Osteoblast (primary cell): ENCODE data around the gene GAL. TPM values are rescaled to one million over a fixed set of nuclear protein-coding genes. Genes with fewer than 3 reads are reported as not detected.
A peak's percentile ranks its signal among the peaks of the same experiment; 100 is the strongest.

ENCODE experiments used
- DNase-seq: peaks from one replicate; pipeline ENCODE4 v3.0.0; 2011; ENCODE audit warnings: low spot score, mixed read lengths; ENCODE audit not compliant: insufficient read length; ENCODE audit errors: missing footprints
- H2AFZ ChIP-seq: 2 replicates; pipeline ENCODE4 v1.6.0; 2011; ENCODE audit warnings: mild to moderate bottlenecking, low read length
- H3K27ac ChIP-seq: 2 replicates; pipeline ENCODE4 v1.5.1; 2011; ENCODE audit warnings: mild to moderate bottlenecking, low read depth, low read length, moderate library complexity
- H3K27me3 ChIP-seq: 2 replicates; pipeline ENCODE4 v1.6.0; 2012; ENCODE audit warnings: mild to moderate bottlenecking, control low read depth, inconsistent platforms, low read length, moderate library complexity; ENCODE audit not compliant: insufficient read depth
- H3K36me3 ChIP-seq: 2 replicates; pipeline ENCODE4 v1.5.1; 2011; ENCODE audit warnings: mild to moderate bottlenecking, low read length, control low read depth, moderate library complexity; ENCODE audit not compliant: insufficient read depth
- H3K4me1 ChIP-seq: 2 replicates; pipeline ENCODE4 v1.5.1; 2011; ENCODE audit warnings: mild to moderate bottlenecking, low read length, control low read depth, moderate library complexity; ENCODE audit not compliant: insufficient read depth
- H3K4me2 ChIP-seq: 2 replicates; pipeline ENCODE4 v1.6.0; 2011; ENCODE audit warnings: mild to moderate bottlenecking, low read length; ENCODE audit not compliant: insufficient read depth
- H3K4me3 ChIP-seq: fragments of 200-600 bp; sonication (generic); 3 replicates; pipeline ENCODE4 v1.5.1; 2012; ENCODE audit warnings: mild to moderate bottlenecking, low read length, inconsistent platforms; ENCODE audit not compliant: insufficient read depth
- H3K79me2 ChIP-seq: 2 replicates; pipeline ENCODE4 v1.6.0; 2012; ENCODE audit warnings: mild to moderate bottlenecking, low read length, control low read depth, inconsistent platforms; ENCODE audit not compliant: insufficient read depth
- H3K9me3 ChIP-seq: 2 replicates; pipeline ENCODE4 v1.5.1; 2011; ENCODE audit warnings: low read depth, low read length, control low read depth
- H4K20me1 ChIP-seq: 2 replicates; pipeline ENCODE4 v1.6.0; 2012; ENCODE audit warnings: mild to moderate bottlenecking, low read length, control low read depth; ENCODE audit not compliant: insufficient read depth
- CTCF ChIP-seq: IDR thresholded peaks from 2 replicates; pipeline ENCODE4 v1.5.1; 2011; ENCODE audit warnings: mild to moderate bottlenecking, low read depth, low read length, moderate library complexity; ENCODE audit errors: extremely low read depth
- total RNA-seq: library from RNA; depleted of rRNA; stranded (reverse); fragments of >200 nt; gene quantifications from 2 replicates; pipeline ENCODE4 v1.2.3, GENCODE V29; 2012

GAL gene
- total RNA-seq, 1 donor, result not detected

GRCh38 chr11:68694431-68695297 lies 10.3 kb downstream of the GAL start:
- Histone ChIP-seq H3K9me3 (peaks cover 3% of the 10 kb centered on the region), H4K20me1 (no peaks in the 10 kb centered on the region), H3K27ac (no peak overlapping the region), H2AFZ (no peak overlapping the region), H3K27me3 (peaks cover 36% of the 10 kb centered on the region), H3K4me3 (no peak overlapping the region), H3K79me2 (no peaks in the 10 kb centered on the region), H3K36me3 (no peaks in the 10 kb centered on the region), H3K4me2 (no peak overlapping the region), H3K4me1 (no peaks in the 10 kb centered on the region)
- DNase-seq, result peak; percentile 32
- TF ChIP-seq CTCF, result no peak

- H3K9me3 ChIP-seq, result peaks cover 3% of the 10 kb centered on the region
- TF ChIP-seq CTCF, result no peak
- no peak overlapping the region for H3K4me2 ChIP-seq
- no peak overlapping the region for H3K4me3 ChIP-seq
- H3K79me2 ChIP-seq, result no peaks in the 10 kb centered on the region
- no peak overlapping the region for H2AFZ ChIP-seq
- DNase-seq, result no peak
- H3K27ac ChIP-seq, result no peak overlapping the region
- H3K36me3 ChIP-seq, result no peaks in the 10 kb centered on the region
- no peaks in the 10 kb centered on the region for H3K4me1 ChIP-seq
- H3K27me3 ChIP-seq, result peaks cover 30% of the 10 kb centered on the region
- no peaks in the 10 kb centered on the region for H4K20me1 ChIP-seq
These were observed 11.2 kb downstream of the GAL start for GRCh38 chr11:68695531-68695930.

GRCh38 chr11:68698993-68699392 lies 14.6 kb downstream of the GAL start:
- H3K4me3 ChIP-seq, result no peak overlapping the region
- peaks cover 25% of the 10 kb centered on the region for H3K27me3 ChIP-seq
- no peak overlapping the region for H3K4me2 ChIP-seq
- H3K79me2 ChIP-seq, result no peaks in the 10 kb centered on the region
- DNase-seq, result no peak
- no peaks in the 10 kb centered on the region for H3K36me3 ChIP-seq
- H3K27ac ChIP-seq, result no peak overlapping the region
- no peaks in the 10 kb centered on the region for H4K20me1 ChIP-seq
- H2AFZ ChIP-seq, result no peak overlapping the region
- TF ChIP-seq CTCF, result no peak
- H3K9me3 ChIP-seq, result peaks cover 3% of the 10 kb centered on the region
- H3K4me1 ChIP-seq, result no peaks in the 10 kb centered on the region

GRCh38 chr11:68704887-68705286 lies 20.5 kb downstream of the GAL start:
- H3K4me1 ChIP-seq, result no peaks in the 10 kb centered on the region
- H3K79me2 ChIP-seq, result no peaks in the 10 kb centered on the region
- H3K4me3 ChIP-seq, result no peak overlapping the region
- no peak for DNase-seq
- TF ChIP-seq CTCF, result no peak
- no peak overlapping the region for H2AFZ ChIP-seq
- H3K4me2 ChIP-seq, result no peak overlapping the region
- H3K27me3 ChIP-seq, result peaks cover 41% of the 10 kb centered on the region
- no peaks in the 10 kb centered on the region for H4K20me1 ChIP-seq
- H3K27ac ChIP-seq, result no peak overlapping the region
- no peaks in the 10 kb centered on the region for H3K36me3 ChIP-seq
- H3K9me3 ChIP-seq, result no peaks in the 10 kb centered on the region
